ENCODE data around the gene TMEM163.
A peak's percentile ranks its signal among the peaks of the same experiment; 100 is the strongest.
"Not testable (repeated sequence)": the region's sequence is repeated elsewhere in the genome, so short reads cannot be mapped to it uniquely, and the experiment has no call there.

Gene TMEM163

DNA sequence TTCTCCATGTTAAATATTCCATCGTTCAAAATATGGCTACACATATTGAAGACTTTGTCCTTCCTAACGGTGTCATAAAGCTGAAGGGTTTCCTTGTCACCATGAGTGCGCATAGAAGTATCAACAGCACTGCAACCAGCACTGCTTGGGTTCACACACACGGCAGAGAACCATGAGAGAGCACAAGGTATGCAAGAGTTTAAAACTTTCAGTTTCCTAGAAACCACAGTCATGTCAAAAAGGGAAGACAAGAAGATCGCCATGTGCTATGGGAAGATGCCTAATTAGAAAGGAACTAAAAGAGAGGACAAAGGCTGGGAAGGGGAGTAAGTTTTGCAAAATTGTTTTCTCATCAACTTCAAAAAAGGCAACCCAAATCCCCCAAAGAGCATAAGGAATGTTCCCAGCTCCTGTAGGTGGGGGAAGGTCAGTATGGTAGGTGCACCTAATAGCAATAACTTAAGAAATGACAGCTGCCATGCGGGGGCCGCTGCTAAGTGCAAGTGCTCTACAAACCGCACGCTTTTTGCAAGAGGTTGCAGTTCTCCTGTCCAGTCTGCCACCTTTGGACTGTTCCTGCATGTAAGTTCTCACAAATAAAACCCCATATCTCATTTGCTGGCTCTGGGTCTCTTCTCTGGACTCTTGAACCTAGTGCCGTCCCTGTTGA, 136.8 kb downstream of the TMEM163 start:
- DNase-seq (ENCODE audit: low spot score), result no peak

DNA sequence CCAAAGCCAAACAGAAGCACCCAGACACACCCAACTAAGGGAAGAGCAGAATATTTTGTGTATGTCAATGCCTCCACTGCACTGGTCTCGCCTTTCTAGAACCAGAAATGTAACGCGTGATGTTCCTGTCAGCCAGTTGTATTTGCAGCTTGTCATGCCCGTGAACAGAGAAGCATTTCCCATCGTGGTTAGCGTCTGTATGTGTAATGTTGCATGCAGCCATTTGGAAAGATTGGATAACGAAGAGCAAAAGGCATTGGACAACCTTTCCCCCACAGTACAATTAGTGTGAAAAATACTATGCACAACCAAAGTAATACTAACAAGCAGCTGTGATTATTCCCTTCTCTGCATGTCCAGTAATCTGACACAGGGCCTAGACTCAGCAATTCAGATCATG, 140.5 kb downstream of the TMEM163 start:
- DNase-seq (ENCODE audit: low spot score), result no peak

DNA sequence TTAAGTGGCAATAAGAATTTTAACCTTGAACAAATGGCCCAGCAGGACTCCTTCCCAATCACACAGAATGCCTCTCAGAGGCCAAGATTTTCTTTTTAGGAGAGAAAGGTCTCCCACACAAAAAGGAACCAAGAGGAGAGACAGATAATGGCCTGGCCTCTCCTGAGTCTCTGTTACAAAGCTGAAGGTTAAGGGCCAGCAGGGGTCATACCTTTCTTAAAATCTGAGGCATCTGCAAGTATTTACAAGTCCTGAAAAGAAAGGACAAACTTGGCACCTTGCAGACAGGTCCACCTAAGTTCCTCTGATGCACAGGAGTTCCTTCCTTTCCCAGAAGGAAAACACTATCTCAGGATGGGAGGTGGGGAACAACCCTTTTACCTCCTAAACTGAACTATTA, 142.3 kb downstream of the TMEM163 start:
- DNase-seq (ENCODE audit: low spot score), result peak; percentile 10

DNA sequence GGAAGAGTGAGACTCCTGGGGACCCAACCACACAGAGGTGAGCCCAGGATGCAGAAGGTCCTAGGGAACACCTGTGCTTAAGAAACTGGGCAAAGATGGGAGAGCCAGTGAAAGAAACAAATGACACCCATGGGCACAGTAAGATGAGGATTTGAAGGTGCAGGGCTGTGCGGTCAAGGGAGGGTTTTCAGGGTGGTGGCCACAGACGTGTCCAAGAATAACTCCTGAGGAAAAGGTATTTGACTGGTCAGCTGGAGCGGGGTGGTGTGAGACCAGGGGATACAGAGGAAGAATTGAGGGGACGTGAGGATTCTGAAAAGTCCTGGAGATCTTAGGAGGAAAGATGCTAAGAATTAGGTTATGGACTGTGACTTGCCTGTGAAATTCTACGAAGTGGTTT, 142.9 kb downstream of the TMEM163 start:
- DNase-seq (ENCODE audit: low spot score), result no peak

DNA sequence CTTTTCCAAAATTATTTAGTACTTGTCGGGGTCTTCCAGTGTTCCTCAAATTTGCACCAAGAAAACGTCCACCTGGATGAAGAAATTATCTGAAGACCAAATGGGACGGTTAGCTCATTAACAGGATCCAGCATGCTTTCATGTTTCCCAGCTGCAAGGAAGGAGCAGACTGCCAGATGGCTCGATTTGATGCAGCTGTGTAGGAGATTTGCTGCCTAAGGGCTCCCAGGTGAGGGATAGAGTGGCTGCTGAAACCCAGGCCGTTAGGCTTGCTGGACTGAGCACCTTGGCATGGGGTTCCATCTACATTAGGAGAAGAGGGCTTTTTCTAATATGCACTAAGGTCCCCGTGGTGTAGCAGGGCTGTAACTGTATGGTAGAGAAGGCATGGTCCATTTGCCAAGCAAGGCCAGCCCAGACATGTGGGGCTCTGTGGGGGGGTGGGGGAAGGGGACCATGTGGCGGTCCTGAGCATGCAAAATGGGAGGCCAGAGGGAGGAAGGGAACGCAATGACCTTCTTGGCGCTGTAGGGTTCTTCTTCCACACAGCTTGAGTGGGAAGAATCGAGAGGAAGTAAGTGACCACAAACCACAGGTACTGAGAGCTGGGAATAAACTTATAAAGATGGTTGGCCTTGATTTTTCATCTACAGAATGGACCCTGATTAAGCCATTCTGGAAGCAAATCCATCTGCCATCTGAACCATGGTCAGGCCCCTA, 144.0 kb downstream of the TMEM163 start:
- DNase-seq (ENCODE audit: low spot score), result no peak

DNA sequence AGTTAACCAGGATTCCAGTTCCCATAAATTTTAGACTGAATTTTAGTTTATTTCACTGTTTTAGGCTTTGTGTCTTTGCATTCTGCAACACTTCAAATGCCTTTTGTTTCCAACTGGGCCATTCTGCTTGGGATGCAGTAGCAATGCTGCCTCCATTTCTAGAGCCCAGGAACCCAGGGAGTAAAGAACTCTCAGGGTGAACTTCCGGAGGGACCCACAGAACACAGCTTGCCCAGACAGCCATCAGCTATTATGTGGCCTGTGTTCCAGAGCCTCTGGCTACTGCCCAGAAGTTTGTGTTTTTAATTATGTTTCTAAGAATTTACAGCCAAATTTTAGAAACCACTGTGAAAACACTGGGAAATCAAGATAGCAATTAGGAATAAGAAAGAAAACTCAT, 145.1 kb downstream of the TMEM163 start:
- DNase-seq (ENCODE audit: low spot score), result no peak

DNA sequence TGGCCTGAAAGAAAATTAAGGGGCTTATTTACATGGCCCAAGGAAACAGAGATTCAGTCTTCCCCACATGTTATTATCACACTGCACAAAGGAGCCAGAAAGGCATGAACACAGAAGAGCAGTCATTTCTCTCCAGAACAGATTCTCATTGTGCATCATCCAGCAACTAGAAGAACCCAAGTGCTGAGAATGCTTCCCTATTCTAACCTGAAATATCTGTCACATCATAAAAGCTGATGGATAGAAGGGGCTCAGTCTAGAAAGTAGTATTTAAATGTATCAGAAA, 145.8 kb downstream of the TMEM163 start:
- no peak for DNase-seq (ENCODE audit: low spot score)

DNA sequence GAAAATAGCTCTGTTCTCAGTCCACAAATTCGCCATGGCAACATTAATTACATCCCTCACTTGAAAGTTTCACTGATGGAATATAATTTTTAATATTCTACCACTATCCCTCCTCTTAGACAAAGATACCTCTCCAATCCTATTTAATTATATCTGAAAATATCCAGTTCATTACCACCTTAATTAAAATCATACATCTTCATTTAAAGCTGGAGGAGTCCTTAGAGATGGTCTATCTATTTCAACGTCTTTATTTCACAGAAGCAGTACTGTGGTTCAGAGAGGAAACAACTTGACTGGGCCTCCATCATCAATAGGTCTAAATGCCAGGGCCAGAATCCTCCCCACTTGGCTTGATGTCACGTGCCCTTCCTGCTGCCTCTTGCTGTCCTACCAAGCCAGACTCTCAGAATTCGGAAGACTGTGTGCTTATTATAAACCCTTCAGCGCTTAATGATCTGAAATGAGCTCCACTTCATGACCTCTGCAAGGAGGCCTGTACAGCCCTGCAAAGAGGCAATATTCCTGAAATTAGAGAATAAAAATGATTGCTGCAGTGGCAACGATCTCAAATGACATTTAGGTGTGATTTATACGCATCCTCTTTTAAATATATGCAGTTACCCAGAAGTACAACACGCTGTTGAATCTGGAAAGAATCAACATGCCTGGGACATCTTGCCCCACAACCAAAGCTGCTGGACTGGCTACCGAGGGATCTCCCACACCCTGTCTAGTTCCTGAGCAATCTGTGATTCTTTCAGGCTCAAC, 146.3 kb downstream of the TMEM163 start:
- DNase-seq (ENCODE audit: low spot score), result no peak

DNA sequence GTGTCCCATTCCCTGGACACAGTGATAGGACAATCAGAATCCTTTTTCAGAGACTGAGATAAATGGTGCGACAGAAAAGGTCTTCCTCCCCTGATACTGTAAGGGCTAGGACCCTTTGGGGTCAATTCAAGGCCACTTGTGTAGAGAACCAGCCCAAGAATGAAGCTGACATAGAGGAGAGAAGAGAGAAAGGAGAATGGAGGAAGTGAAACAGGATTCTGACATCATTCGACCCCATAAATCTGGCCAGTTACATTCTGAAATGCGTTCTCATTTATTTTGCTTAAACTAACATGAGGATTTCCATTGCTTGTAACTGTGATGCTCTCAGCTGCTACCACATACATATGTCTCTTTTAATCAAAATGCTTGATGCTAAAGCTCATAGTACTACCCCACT, 148.1 kb downstream of the TMEM163 start:
- no peak for DNase-seq (ENCODE audit: low spot score)

DNA sequence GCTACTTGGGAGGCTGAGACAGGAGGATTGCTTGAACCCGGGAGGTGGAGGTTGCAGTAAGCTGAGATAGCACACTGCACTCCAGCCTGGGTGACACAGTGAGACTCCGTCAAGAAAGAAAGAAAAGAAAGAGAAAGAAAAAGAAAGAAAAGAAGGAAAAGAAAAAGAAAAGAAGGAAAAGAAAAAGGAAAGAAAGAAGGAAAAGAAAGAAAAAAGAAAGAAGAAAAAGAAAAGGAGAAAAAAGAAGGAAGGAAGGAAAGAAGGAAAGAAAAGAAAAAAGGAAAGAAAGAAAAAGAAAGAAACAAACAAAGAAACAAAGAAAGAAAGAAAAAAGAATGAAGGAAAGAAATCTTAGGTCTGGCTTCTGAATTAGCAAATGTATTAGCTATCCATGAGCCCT, 150.4 kb downstream of the TMEM163 start:
- DNase-seq (ENCODE audit: low spot score), result no peak

DNA sequence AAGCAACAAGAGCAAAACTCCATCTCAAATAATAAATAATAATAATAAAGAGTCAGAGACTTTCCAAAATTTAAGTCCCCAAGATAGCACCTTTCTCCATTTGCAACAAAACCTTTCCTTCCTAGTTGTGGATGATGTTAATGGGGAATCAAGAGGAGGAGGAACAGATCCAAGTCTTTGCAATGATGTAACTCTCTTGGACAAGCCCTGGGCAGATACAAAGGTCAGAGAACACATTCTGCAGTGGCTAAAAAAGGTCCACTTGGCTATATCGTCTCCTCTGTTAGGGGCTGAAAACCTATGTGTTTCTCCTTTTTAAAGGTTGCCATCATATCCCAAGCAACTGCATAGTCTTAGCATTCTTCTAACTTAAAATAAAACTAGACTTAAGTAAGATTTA, 151.1 kb downstream of the TMEM163 start:
- no peak for DNase-seq (ENCODE audit: low spot score)

DNA sequence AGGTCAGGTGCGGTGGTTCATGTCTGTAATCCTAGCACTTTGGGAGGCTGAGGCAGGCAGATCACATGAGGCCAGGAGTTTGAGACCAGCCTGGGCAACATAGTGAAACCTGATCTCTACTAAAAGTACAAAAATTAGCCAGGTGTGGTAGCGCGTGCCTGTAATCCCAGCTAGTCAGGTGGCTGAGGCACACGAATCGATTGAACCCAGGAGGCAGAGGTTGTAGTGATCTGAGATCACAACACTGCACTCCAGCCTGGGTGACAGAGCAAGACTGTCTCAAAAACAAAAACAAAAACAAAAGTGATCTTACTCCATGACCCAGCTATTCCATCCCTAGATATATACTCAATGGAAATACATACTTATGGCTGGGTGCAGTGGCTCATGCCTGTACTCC, 153.8 kb downstream of the TMEM163 start:
- not testable (repeated sequence) for DNase-seq (ENCODE audit: low spot score)

DNA sequence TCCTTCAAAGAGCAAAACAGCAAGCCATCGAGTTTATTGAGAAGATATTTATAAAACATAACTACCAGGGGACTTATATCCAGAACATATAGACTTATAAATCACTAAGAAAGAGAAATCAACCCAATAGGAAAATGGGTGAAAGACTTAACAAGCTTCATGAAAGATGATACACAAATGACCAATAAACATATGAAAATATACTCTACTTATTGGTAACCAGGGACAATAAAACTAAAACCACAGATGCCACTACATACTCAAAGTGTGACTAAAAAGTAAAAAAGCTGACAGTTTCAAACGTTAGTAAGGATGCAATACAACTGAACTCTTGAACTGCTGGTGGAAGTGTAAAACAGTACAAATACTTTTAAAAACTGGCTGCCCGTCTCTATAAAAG, 154.3 kb downstream of the TMEM163 start:
- DNase-seq (ENCODE audit: low spot score), result no peak

DNA sequence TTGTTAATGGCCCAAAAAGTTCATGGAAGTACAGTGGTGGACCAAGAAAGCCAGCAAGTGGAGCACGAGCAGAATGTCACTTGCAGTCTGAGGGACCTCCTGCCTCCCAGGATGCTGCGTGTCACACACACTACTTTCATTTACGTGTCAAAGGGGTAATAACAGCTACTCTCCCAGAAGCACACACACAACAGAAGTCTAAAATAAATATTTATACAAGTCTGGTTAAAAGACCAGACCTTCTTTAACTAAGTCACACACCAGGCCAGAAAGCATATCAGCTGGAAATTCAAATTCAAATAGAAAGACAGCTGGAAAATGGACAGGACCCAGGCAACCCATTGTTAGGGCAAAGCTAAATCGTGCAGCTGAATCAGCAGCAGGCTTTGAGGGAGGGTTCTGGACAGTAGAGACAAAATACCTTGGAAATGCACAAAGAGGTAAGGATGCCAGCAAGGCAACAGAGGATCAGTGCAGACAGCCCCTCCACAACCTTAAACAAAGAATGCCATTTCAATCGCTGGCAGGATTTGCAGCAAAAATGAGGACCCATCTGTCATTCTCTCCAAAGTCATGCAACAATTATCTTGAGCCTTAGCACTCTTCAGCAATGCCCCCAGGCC, 160.5 kb downstream of the TMEM163 start:
- DNase-seq (ENCODE audit: low spot score), result no peak

DNA sequence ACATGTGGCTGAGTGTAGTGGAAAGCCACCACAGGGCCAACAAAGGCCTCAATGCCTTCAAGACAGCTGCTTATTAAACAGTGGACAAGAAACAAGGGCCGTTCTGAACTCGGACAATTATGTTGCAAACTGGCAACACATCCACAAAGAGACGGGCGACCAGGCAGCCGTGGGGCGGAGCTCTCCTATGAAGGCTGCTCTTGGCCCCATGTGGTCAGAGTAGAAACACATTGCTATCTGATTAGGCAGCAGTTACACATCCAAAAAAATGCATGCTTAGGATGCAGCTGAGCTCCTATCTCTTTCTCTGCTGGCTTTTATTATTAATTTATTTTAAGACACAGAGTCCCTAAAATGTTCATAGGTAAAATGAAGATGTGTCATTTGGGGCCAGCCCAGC, 163.4 kb downstream of the TMEM163 start:
- DNase-seq (ENCODE audit: low spot score), result no peak

DNA sequence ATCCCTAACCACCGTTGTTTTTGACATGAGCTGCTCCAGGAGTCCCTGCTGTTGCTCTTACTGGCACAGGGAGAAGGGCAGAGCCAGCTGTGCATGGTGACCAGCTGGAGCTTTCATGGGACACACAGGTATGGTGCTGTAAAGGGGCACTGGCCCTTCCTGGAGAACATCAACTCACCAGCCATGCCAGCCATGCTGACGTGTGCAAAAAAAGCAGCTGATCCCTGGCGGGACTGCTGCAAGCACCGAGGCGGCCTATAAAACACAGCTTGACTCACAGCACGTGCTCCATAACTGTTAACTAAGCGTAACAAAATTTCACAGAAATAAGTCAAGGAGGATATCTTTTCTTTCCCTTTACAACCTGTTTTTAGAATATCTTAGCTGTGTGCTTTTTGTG, 165.1 kb downstream of the TMEM163 start:
- no peak for DNase-seq (ENCODE audit: low spot score)

DNA sequence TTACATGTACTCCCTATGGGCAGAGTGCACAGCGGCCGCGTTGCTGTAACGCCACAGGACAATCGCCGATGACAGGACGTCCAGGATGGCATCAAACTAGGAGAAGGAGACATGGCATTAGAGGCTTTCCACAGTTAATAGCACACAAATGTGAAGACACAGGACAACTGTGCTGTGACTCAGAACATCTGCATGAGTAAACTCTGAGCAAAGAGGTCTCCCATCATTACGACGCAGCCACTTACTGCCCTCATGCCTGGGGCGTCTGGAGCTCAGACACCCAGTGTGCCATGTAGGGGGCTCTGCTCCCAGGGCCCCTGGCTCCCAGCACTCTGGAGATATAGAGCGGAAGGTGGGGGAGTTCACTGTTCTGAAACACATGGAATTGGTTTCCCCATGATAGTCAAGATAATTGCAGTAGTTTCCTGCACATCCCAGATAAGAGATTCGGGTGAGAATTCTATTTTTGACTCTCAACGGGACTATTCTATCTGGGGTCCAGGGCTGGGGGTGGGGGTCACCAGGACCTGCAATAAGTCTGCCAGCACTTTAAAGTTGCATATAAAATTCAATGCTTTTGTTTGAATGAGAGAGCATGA, 168.1 kb downstream of the TMEM163 start:
- DNase-seq (ENCODE audit: low spot score), result no peak

DNA sequence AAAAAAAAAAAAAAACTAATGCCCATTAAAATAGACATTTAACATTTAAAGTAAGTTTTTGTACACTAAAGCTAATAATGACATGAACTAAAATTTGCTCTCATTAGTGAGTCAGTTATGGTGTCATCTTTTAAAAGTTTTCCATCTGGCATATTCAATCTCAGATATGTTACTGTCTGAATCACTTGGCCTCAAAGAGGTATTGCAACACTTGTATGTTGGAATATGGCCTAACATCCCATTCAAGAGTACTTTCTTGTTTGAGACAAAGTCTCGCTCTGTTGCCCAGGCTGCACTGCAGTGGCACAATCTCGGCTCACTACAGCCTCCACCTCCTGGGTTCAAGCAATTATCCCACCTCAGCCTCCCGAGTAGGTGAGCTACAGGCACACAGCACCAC, 169.7 kb downstream of the TMEM163 start:
- DNase-seq (ENCODE audit: low spot score), result no peak

DNA sequence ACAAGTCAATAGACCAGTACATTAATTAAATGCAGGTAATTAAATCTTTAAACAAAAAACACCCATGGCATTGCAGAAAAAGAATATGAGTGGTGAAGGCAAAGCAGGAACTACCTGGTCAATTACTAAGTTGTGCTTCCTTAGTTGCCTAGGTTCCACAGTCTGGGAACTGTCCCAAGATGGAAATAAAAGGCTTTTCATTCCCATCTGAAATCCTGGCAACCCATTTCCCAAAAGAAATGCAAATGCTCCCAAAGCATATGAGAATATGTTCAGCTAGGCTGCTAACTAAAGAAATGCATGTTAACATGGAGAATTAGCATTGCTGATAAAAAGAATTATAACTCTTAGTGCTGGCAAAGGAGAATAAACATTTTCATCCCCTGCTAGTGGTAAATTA, 177.8 kb downstream of the TMEM163 start:
- DNase-seq (ENCODE audit: low spot score), result no peak

DNA sequence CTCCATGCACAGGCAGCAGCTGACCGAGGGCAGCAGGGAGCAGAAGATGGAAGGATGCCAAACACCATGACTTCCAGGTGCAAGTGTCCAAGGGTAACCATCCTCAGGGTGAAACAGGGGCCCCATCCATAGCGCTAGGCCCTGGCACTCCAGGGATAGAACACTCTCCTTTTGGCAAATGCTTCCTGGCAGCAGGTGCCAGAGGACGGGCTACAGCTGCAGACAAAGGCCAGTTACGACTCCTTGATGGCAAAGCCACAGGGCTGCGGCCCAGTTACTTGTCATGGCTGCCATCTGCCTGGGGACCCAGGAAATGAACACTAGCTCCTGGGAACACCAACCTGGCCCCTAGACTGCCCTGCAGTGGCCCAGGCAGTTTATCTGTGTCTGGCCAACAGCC, 178.8 kb downstream of the TMEM163 start:
- no peak for DNase-seq (ENCODE audit: low spot score)

DNA sequence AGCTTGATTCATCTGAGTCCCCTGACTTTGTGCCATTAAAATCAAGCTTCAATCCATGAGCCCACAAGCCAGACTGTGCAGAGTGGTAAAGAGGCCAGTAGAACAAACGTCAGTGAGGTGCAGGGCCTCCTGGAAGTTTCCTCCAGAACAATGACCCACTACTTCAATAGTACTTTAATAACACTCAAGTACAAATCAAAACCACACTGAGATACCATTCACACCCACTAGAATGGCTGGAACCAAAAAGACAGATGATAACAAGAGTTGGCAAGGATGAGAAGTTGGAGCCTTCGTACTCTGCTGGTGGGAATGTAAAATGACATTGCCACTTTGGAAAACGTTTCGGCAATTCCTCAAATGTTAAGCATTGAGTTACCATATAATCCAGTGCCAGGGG, 181.1 kb downstream of the TMEM163 start:
- no peak for DNase-seq (ENCODE audit: low spot score)

DNA sequence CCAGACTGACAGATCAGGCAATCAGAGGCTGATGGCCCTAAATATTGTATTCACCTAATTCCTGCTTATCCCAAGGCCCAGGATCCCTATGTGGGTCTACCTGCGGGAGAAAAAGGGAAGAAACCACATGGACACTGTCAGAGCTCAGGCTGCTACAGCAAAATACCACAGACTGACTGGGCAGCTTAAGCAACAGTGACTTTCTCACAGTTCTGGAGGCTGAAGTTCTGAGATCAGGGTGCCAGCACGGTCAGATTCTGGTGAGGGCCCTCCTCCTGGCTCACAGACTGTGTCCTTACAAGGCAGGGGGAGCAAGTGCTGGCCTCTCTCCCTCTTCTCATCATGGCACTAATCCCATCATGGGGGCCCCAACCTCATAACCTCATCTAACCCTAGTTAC, 181.7 kb downstream of the TMEM163 start:
- DNase-seq (ENCODE audit: low spot score), result no peak

DNA sequence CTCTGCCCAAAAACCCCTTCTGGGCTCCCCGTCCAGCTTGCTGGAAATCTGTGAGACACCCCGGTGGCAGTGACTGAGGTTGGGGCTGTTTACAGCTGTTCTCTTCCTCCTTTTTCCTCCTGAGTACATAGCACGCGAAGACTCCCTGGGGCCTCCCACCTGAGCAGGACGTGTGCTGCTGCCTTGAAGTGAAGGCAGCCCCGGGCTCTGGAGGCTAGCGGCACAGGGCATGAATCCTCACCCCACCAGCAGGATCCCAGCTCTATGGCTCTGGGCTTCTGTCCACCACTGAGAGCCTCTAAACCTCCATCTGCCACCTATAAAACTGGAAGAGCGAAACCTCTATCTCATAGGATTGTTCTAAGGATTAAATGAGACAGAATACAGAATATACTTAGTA, 182.5 kb downstream of the TMEM163 start:
- no peak for DNase-seq (ENCODE audit: low spot score)

Measured in CD4-positive, alpha-beta T cell treated with Interleukin-15 for 4 hours (primary cell).